K562 (cell line): ENCODE data around the gene BCL2L1. TPM values are rescaled to one million over a fixed set of nuclear protein-coding genes. Genes with fewer than 3 reads are reported as not detected.

Experiments
- MCM2 ChIP-seq: fragments of 450-650 bp; IDR thresholded peaks from 2 replicates; pipeline ENCODE4 v1.6.1; 2017; ENCODE audit warnings: low read depth, mild to moderate bottlenecking
- MECOM ChIP-seq: fragments of 250-450 bp; sonication (Bioruptor Pico); IDR thresholded peaks from 2 replicates; pipeline ENCODE4 v1.8.0; 2022; ENCODE audit warnings: inconsistent platforms
- OTX1 ChIP-seq: fragments of 450-650 bp; formaldehyde crosslinking; IDR thresholded peaks from 2 replicates; pipeline ENCODE4 v1.4.0; 2022; ENCODE audit warnings: mild to moderate bottlenecking
- PPARD ChIP-seq: fragments of 250-450 bp; sonication (Bioruptor Pico); IDR thresholded peaks from 2 replicates; pipeline ENCODE4 v1.8.0; 2022; ENCODE audit warnings: inconsistent platforms, mild to moderate bottlenecking, moderate library complexity
- RBFOX2 ChIP-seq: fragments of 200-400 bp; formaldehyde crosslinking; IDR thresholded peaks from 2 replicates; pipeline ENCODE4 v1.6.1; 2017; ENCODE audit warnings: low read depth, mild to moderate bottlenecking, low read length, moderate library complexity
- RBM17 ChIP-seq: fragments of 200-400 bp; formaldehyde crosslinking; IDR thresholded peaks from 2 replicates; pipeline ENCODE4 v1.6.1; 2017; ENCODE audit warnings: low read depth, mild to moderate bottlenecking, low read length, borderline replicate concordance
- SMARCB1 ChIP-seq: IDR thresholded peaks from 2 replicates; pipeline ENCODE4 v1.6.1; 2011; ENCODE audit warnings: improper control_type of control experiment, low read depth; ENCODE audit not compliant: insufficient read length
- ZKSCAN8 ChIP-seq: fragments of 200-800 bp; sonication (Bioruptor generic); IDR thresholded peaks from 2 replicates; pipeline ENCODE4 v1.6.1; 2016; ENCODE audit warnings: missing genetic modification characterization, missing compliant biosample characterization
- ZNF583 ChIP-seq: fragments of 250-450 bp; sonication (Bioruptor Pico); IDR thresholded peaks from 2 replicates; pipeline ENCODE4 v1.4.0; 2020
- polyA plus RNA-seq, 8 experiments: library from polyadenylated mRNA; depleted of rRNA in 4 of 8; stranded (reverse) in 5 of 8; unstranded in 3 of 8; fragments of >200 nt; fragmentation: Nextera tagmentation in 2 of 8; fragmentation: Illumina TruSeq in 1 of 8; extraction: Ambion mirVana in 2 of 8; extraction: Trizol in 1 of 8; gene quantifications; 2 replicates each; pipeline versions ENCODE4 v1.2.1 to v1.2.3, GENCODE V29; 2011 to 2014; ENCODE audit warnings: inconsistent platforms in 1 of 8, missing spikeins in 1 of 8
- total RNA-seq, 7 experiments: library from RNA; depleted of rRNA in 6 of 7; stranded (reverse); fragments of >200 nt in 6 of 7; fragmentation: Illumina TruSeq in 2 of 7; extraction: Trizol in 2 of 7; gene quantifications; 2 replicates each; pipeline versions ENCODE4 v1.2.1 to v1.2.3, GENCODE V29; 2011 to 2021; ENCODE audit warnings: low replicate concordance in 1 of 7
- TF ChIP-seq, protein P1 (sequence below), 2 experiments: fragments of 450-650 bp; IDR thresholded peaks; 2 replicates each; pipeline ENCODE4 v1.6.1; 2016; ENCODE audit warnings: mild to moderate bottlenecking in 2 of 2, borderline replicate concordance in 1 of 2, low read depth in 1 of 2, moderate library complexity in 1 of 2
- TF ChIP-seq, protein P2 (sequence below): fragments of 450-650 bp; formaldehyde crosslinking; IDR thresholded peaks from 2 replicates; pipeline ENCODE4 v1.4.0; 2022; ENCODE audit warnings: mild to moderate bottlenecking, moderate library complexity
- TF ChIP-seq, protein P3 (sequence below): fragments of 250-450 bp; sonication (Bioruptor Pico); IDR thresholded peaks from 2 replicates; pipeline ENCODE4 v1.9.0; 2021; ENCODE audit warnings: mild to moderate bottlenecking
- TF ChIP-seq, protein P4 (sequence below), 2 experiments: fragments of 450-650 bp in 1 of 2; sonication (generic) in 1 of 2; formaldehyde crosslinking in 1 of 2; IDR thresholded peaks in 1 of 2; conservative IDR thresholded peaks in 1 of 2; 2 replicates each; pipeline versions ENCODE4 v1.6.1 to v1.8.1; 2016 to 2023; ENCODE audit warnings: mild to moderate bottlenecking in 2 of 2, moderate library complexity in 2 of 2, inconsistent platforms in 1 of 2, missing genetic modification reagents in 1 of 2

The BCL2L1 gene
- total and polyA plus RNA-seq, 9 of the 15 experiments (the other 6 are each of a cell fraction or from before 2014, with no cell fraction given), result 3.3 to 182 (median 120) TPM

DNA sequence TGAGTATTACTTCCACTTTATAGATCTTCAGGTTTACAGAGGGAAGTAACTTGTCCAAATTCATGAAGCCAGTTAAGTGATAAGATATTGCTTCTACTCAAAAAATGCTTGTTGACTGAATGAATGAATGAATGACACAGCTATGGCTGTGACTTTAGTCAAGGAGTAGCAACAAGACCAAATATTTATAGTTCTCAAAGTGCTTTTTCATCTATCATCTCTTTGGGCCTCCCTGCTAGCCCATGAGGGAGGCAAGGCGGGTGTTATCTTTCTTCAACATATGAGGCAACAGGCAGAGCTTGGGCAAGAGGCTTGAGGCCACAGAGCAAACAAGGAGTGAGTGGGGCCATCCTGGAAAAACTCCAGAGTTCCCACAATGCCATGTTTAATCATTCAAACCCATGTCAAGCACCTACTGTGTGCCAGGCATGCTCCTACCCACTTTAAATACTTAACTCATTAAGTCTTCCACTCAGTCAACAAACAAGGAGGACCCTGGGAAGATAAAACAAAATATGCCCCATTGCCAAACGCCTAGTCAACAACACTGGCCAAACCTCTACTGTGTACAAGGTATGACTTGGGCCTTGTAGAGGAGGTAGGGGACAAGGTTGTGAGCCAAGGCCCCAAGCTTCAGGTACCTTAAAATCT, 15.9 kb downstream of the BCL2L1 start (continued):
- TF ChIP-seq MECOM (CRISPR knock-in tag), result no peak; the same call in 1 of the 2 replicates
- peak; percentile 36; the same call in 1 of the 2 replicates for TF ChIP-seq OTX1 (CRISPR knock-in tag)
- TF ChIP-seq, protein P1, sequence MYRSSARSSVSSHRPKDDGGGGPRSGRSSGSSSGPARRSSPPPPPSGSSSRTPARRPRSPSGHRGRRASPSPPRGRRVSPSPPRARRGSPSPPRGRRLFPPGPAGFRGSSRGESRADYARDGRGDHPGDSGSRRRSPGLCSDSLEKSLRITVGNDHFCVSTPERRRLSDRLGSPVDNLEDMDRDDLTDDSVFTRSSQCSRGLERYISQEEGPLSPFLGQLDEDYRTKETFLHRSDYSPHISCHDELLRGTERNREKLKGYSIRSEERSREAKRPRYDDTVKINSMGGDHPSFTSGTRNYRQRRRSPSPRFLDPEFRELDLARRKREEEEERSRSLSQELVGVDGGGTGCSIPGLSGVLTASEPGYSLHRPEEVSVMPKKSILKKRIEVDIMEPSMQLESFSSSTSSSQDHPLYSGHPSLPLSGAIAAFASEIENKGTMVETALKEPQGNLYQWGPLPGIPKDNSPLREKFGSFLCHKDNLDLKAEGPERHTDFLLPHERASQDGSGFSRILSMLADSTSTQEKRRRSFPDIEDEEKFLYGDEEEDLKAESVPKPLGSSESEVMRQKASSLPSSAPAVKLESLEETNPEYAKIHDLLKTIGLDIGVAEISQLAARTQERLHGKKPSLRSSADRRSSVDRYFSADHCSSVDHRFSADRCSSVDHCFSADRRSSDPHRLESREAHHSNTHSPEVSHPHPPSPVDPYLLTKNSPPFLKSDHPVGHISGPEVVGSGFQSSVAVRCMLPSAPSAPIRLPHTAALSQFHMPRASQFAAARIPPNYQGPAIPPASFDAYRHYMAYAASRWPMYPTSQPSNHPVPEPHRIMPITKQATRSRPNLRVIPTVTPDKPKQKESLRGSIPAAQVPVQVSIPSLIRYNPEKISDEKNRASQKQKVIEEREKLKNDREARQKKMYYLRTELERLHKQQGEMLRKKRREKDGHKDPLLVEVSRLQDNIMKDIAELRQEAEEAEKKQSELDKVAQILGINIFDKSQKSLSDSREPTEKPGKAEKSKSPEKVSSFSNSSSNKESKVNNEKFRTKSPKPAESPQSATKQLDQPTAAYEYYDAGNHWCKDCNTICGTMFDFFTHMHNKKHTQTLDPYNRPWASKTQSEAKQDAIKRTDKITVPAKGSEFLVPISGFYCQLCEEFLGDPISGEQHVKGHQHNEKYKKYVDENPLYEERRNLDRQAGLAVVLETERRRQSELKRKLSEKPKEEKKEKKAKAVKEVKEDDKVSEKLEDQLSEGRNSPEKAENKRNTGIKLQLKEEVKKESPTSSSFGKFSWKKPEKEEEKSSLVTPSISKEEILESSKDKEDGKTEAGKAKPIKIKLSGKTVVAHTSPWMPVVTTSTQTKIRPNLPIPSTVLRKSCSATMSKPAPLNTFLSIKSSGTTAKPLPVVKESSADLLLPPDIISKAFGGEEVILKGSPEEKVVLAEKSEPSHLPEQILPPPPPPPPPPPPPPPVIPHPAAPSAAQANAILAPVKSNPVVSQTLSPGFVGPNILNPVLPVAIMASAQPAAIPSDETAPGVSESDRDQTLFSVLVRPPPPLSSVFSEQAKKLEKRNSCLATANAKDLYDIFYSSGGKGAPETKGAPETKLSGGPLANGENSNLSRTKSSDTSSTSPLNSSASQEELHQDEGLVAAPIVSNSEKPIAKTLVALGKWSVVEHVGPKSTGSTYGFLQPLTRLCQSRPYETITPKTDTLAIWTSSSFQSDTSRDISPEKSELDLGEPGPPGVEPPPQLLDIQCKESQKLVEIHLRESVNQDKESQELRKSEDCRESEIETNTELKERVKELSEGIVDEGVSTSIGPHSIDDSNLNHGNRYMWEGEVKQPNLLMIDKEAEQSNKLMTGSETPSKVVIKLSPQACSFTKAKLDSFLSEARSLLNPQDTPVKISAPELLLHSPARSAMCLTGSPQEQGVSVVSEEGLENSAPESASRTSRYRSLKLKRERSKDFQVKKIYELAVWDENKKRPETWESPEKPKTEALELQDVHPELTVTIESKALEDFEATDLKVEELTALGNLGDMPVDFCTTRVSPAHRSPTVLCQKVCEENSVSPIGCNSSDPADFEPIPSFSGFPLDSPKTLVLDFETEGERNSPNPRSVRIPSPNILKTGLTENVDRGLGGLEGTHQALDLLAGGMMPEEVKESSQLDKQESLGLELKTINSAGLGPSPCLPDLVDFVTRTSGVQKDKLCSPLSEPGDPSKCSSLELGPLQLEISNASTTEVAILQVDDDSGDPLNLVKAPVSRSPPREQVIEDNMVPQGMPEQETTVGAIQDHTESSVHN (IDR thresholded peaks at IDR 0.05; ENCODE audit: borderline replicate concordance in 1 of 2, low read depth in 1 of 2), result no peak
- TF ChIP-seq, protein P2, sequence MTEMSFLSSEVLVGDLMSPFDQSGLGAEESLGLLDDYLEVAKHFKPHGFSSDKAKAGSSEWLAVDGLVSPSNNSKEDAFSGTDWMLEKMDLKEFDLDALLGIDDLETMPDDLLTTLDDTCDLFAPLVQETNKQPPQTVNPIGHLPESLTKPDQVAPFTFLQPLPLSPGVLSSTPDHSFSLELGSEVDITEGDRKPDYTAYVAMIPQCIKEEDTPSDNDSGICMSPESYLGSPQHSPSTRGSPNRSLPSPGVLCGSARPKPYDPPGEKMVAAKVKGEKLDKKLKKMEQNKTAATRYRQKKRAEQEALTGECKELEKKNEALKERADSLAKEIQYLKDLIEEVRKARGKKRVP (CRISPR knock-in tag), result peak; percentile 40; the same call in 1 of the 2 replicates
- TF ChIP-seq RBM17, result no peak
- TF ChIP-seq PPARD (CRISPR knock-in tag), result no peak
- TF ChIP-seq ZNF583 (CRISPR knock-in tag), result peak; percentile 82; the same call in 1 of the 2 replicates
- no peak for TF ChIP-seq SMARCB1
- TF ChIP-seq MCM2, result no peak
- TF ChIP-seq, protein P3, sequence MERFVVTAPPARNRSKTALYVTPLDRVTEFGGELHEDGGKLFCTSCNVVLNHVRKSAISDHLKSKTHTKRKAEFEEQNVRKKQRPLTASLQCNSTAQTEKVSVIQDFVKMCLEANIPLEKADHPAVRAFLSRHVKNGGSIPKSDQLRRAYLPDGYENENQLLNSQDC, result no peak
- no peak for TF ChIP-seq RBFOX2
- TF ChIP-seq ZKSCAN8 (CRISPR knock-in tag), result peak; percentile 82; the same call in 1 of the 2 replicates
- TF ChIP-seq, protein P4, sequence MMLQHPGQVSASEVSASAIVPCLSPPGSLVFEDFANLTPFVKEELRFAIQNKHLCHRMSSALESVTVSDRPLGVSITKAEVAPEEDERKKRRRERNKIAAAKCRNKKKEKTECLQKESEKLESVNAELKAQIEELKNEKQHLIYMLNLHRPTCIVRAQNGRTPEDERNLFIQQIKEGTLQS (IDR thresholded peaks at IDR 0.05), result peak; percentile 80
- TF ChIP-seq, protein P4 (CRISPR knock-in tag; conservative IDR thresholded peaks at IDR 0.05), result no peak; the same call in 1 of the 2 replicates
